Measurements from ENCODE around the gene PMPCB. TPM values are rescaled to one million over a fixed set of nuclear protein-coding genes. Genes with fewer than 3 reads are reported as not detected.

PMPCB gene
- total and polyA plus RNA-seq, 2 donors (not counting 1 experiment from before 2014, with no cell fraction given): 61.9 to 70.9 TPM

DNA sequence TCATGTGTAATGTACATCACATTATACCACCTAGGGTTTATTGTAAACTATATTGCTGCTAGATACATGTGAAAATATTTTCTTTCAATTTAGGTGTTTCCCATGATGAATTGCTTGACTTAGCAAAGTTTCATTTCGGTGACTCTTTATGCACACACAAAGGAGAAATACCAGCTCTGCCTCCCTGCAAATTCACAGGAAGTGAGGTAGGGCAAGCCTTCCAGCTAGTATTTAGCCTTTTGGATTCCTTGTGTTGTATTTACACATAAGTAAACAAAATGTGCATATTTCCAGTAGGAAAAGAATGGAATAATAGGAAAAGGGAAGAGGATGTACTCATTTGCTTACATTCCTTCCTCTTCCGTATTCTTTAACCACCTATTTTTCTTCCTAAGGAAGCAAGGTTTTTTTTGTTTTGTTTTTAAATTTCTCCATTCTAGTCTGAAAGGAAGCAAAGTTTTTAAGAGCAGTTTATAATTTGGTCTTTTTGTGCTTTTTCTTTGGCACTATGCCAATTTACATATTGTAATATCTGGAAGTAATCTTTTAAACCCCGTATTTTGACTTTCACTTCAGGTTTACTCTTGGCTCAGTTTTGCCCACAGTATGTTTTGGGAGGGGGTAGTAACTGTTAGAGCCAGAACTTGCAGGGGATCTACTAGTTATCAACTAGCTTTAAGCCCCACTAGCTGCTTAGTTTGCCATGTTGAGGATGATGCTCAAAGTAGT is 10.4 kb downstream of the PMPCB start:
- H3K27ac ChIP-seq (ENCODE audit: low read length in 2 of 2): peak overlapping the region in 1 of 2 donors; percentile 9
- H3K36me3 ChIP-seq (replicated peaks in 1 of 2; ENCODE audit: control extremely low read depth in 1 of 2, control insufficient read depth in 1 of 2, extremely low read depth in 1 of 2, insufficient read depth in 2 of 2, low read length in 1 of 2): peaks cover 11 to 89% of the 10 kb centered on the region in 2 experiments
- no peak overlapping the region for H3K9ac ChIP-seq (ENCODE audit: low read length)
- Mint-ChIP-seq H3K4me1 (peaks cover 4% of the 10 kb centered on the region), H3K4me3 (no peak overlapping the region), H3K27ac (no peak overlapping the region), H3K9me3 (ENCODE audit: insufficient read depth) (no peaks in the 10 kb centered on the region), H3K27me3 (no peaks in the 10 kb centered on the region)
- no peak for TF ChIP-seq EZH2 (IDR thresholded peaks at IDR 0.05; ENCODE audit: borderline replicate concordance, insufficient read depth, low read depth, low read length, poor library complexity, severe bottlenecking)
- TF ChIP-seq, protein P1, sequence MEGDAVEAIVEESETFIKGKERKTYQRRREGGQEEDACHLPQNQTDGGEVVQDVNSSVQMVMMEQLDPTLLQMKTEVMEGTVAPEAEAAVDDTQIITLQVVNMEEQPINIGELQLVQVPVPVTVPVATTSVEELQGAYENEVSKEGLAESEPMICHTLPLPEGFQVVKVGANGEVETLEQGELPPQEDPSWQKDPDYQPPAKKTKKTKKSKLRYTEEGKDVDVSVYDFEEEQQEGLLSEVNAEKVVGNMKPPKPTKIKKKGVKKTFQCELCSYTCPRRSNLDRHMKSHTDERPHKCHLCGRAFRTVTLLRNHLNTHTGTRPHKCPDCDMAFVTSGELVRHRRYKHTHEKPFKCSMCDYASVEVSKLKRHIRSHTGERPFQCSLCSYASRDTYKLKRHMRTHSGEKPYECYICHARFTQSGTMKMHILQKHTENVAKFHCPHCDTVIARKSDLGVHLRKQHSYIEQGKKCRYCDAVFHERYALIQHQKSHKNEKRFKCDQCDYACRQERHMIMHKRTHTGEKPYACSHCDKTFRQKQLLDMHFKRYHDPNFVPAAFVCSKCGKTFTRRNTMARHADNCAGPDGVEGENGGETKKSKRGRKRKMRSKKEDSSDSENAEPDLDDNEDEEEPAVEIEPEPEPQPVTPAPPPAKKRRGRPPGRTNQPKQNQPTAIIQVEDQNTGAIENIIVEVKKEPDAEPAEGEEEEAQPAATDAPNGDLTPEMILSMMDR (IDR thresholded peaks at IDR 0.05): no peak
- WGBS (ENCODE audit: insufficient coverage): no CpG with 5 or more reads among the region's 3 CpGs
- H2AFZ ChIP-seq (ENCODE audit: insufficient read depth, low read depth, low read length, poor library complexity, severe bottlenecking): no peak overlapping the region
- peaks cover 17% of the 10 kb centered on the region for H3K79me2 ChIP-seq (ENCODE audit: control insufficient read depth, insufficient read depth, low read length)
- H4K20me1 ChIP-seq (ENCODE audit: control insufficient read depth, insufficient read depth, low read length, poor library complexity, severe bottlenecking): peaks cover 13% of the 10 kb centered on the region
- no peaks in the 10 kb centered on the region for H3K27me3 ChIP-seq (replicated peaks in 1 of 4; ENCODE audit: control extremely low read depth in 1 of 4, control insufficient read depth in 3 of 4, insufficient read depth in 4 of 4, low read length in 3 of 4)
- ChIA-PET POLR2A (interaction anchor here (0.5 kb wide), 1 partner anchor 1633 kb away, joined by 4 read pairs; no protein-coding TSS in a partner anchor), CTCF (no interaction called here)
- ATAC-seq (ENCODE audit: low read depth) (no peak), DNase-seq (no peak)
- H3K9me3 ChIP-seq (ENCODE audit: control extremely low read depth in 1 of 3, control insufficient read depth in 2 of 3, insufficient read depth in 1 of 3, low read length in 2 of 3): no peaks in the 10 kb centered on the region
- H3K4me2 ChIP-seq (replicated peaks; ENCODE audit: low read depth, low read length, poor library complexity, severe bottlenecking): no peak overlapping the region
- H3K4me3 ChIP-seq (ENCODE audit: control extremely low read depth in 1 of 5, extremely low read depth in 1 of 5, insufficient read depth in 1 of 5, low read depth in 2 of 5, low read length in 4 of 5): no peak overlapping the region
- intact Hi-C loops (cut with micrococcal nuclease): no loop called here
- H3K4me1 ChIP-seq (ENCODE audit: control insufficient read depth in 2 of 2, insufficient read depth in 2 of 2, low read length in 2 of 2): no peaks in the 10 kb centered on the region

DNA sequence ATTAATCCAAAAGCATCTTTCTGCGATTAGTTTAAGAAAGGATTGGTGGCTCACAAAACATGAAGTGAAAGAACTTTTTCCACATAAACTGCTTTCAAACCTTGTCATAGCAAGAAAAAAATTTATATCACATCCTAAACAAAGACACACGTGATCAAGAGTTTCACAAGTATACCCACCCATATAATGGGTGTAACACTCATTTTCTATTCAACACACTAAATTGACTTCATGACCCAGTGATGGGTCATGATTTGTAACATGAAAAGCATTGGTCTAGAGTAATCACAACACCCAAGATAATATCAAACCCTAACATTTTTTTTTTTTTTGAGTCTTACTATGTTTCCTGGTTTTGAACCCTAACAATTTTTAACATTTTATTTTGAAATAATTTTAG is 17.6 kb downstream of the PMPCB start:
- ATAC-seq (ENCODE audit: low read depth) (no peak), DNase-seq (no peak)
- no peak overlapping the region for H3K9ac ChIP-seq (ENCODE audit: low read length)
- H3K27me3 ChIP-seq (replicated peaks in 1 of 4; ENCODE audit: control extremely low read depth in 1 of 4, control insufficient read depth in 3 of 4, insufficient read depth in 4 of 4, low read length in 3 of 4): no peaks in the 10 kb centered on the region
- no peak overlapping the region for H3K4me3 ChIP-seq (ENCODE audit: control extremely low read depth in 1 of 5, extremely low read depth in 1 of 5, insufficient read depth in 1 of 5, low read depth in 2 of 5, low read length in 4 of 5)
- ChIA-PET POLR2A (no interaction called here), CTCF (no interaction called here)
- Mint-ChIP-seq H3K4me3 (no peak overlapping the region), H3K27ac (no peak overlapping the region), H3K27me3 (no peaks in the 10 kb centered on the region), H3K9me3 (ENCODE audit: insufficient read depth) (no peaks in the 10 kb centered on the region), H3K4me1 (peaks cover 4% of the 10 kb centered on the region)
- no peak overlapping the region for H3K27ac ChIP-seq (ENCODE audit: low read length in 2 of 2)
- no peak overlapping the region for H3K4me2 ChIP-seq (replicated peaks; ENCODE audit: low read depth, low read length, poor library complexity, severe bottlenecking)
- no peaks in the 10 kb centered on the region for H4K20me1 ChIP-seq (ENCODE audit: control insufficient read depth, insufficient read depth, low read length, poor library complexity, severe bottlenecking)
- no peaks in the 10 kb centered on the region for H3K79me2 ChIP-seq (ENCODE audit: control insufficient read depth, insufficient read depth, low read length)
- no peak overlapping the region for H2AFZ ChIP-seq (ENCODE audit: insufficient read depth, low read depth, low read length, poor library complexity, severe bottlenecking)
- H3K36me3 ChIP-seq (replicated peaks in 1 of 2; ENCODE audit: control extremely low read depth in 1 of 2, control insufficient read depth in 1 of 2, extremely low read depth in 1 of 2, insufficient read depth in 2 of 2, low read length in 1 of 2): peaks cover 5 to 81% of the 10 kb centered on the region in 2 experiments
- intact Hi-C loops (cut with micrococcal nuclease): no loop called here
- no peaks in the 10 kb centered on the region for H3K9me3 ChIP-seq (ENCODE audit: control extremely low read depth in 1 of 3, control insufficient read depth in 2 of 3, insufficient read depth in 1 of 3, low read length in 2 of 3)
- TF ChIP-seq EZH2 (IDR thresholded peaks at IDR 0.05; ENCODE audit: borderline replicate concordance, insufficient read depth, low read depth, low read length, poor library complexity, severe bottlenecking): no peak
- TF ChIP-seq, protein P1 (IDR thresholded peaks at IDR 0.05): no peak
- H3K4me1 ChIP-seq (ENCODE audit: control insufficient read depth in 2 of 2, insufficient read depth in 2 of 2, low read length in 2 of 2): no peaks in the 10 kb centered on the region
- WGBS (ENCODE audit: insufficient coverage): no CpG with 5 or more reads among the region's 2 CpGs
